ENCODE data around the gene MMP20. TPM values are rescaled to one million over a fixed set of nuclear protein-coding genes. Genes with fewer than 3 reads are reported as not detected.

MMP20 gene
- total RNA-seq, 1 experiment from 2014 or later, result not detected

GRCh38 chr11:102528618-102529017, 96.5 kb downstream of the MMP20 start:
- H3K4me3 ChIP-seq (ENCODE audit: low read depth, low read length, poor library complexity, severe bottlenecking), result no peak overlapping the region
- no TSS peak for BruUV-seq (replicated peaks)
- ChIA-PET CTCF (no interaction called here), POLR2A (ENCODE audit: low non-redundant PET) (no interaction called here)
- DNase-seq (ENCODE audit: low spot score), result no peak
- no peaks in the 10 kb centered on the region for H3K36me3 ChIP-seq (ENCODE audit: insufficient read depth, low read length, poor library complexity, severe bottlenecking)
- intact Hi-C loops (cut with micrococcal nuclease; ENCODE audit: unreplicated experiment), result no loop called here
- H3K27ac ChIP-seq (ENCODE audit: low read depth, low read length, poor library complexity, severe bottlenecking), result no peak overlapping the region
- no peak for TF ChIP-seq CTCF (conservative IDR thresholded peaks at IDR 0.05; ENCODE audit: low read depth, low read length)
- no peak for TF ChIP-seq EZH2 (IDR thresholded peaks at IDR 0.05; ENCODE audit: borderline replicate concordance, low read depth, low read length, poor library complexity, severe bottlenecking)
- H3K27me3 ChIP-seq (replicated peaks; ENCODE audit: insufficient read depth, low read depth, low read length, poor library complexity), result no peaks in the 10 kb centered on the region
- no peaks in the 10 kb centered on the region for H3K9me3 ChIP-seq (ENCODE audit: low read depth, low read length, poor library complexity, severe bottlenecking)
- no peaks in the 10 kb centered on the region for H3K4me1 ChIP-seq (ENCODE audit: insufficient read depth, low read length, poor library complexity, severe bottlenecking)

- ChIA-PET POLR2A (ENCODE audit: low non-redundant PET) (no interaction called here), CTCF (no interaction called here)
- H3K27me3 ChIP-seq (replicated peaks; ENCODE audit: insufficient read depth, low read depth, low read length, poor library complexity), result no peaks in the 10 kb centered on the region
- no peak overlapping the region for H3K4me3 ChIP-seq (ENCODE audit: low read depth, low read length, poor library complexity, severe bottlenecking)
- H3K27ac ChIP-seq (ENCODE audit: low read depth, low read length, poor library complexity, severe bottlenecking), result no peak overlapping the region
- intact Hi-C loops (cut with micrococcal nuclease; ENCODE audit: unreplicated experiment), result no loop called here
- DNase-seq (ENCODE audit: low spot score), result peak; percentile 24
- H3K36me3 ChIP-seq (ENCODE audit: insufficient read depth, low read length, poor library complexity, severe bottlenecking), result no peaks in the 10 kb centered on the region
- no TSS peak for BruUV-seq (replicated peaks)
- no peaks in the 10 kb centered on the region for H3K4me1 ChIP-seq (ENCODE audit: insufficient read depth, low read length, poor library complexity, severe bottlenecking)
- no peaks in the 10 kb centered on the region for H3K9me3 ChIP-seq (ENCODE audit: low read depth, low read length, poor library complexity, severe bottlenecking)
- TF ChIP-seq EZH2 (IDR thresholded peaks at IDR 0.05; ENCODE audit: borderline replicate concordance, low read depth, low read length, poor library complexity, severe bottlenecking), result no peak
- no peak for TF ChIP-seq CTCF (conservative IDR thresholded peaks at IDR 0.05; ENCODE audit: low read depth, low read length)
Observed at GRCh38 chr11:102527684-102528083, 97.4 kb downstream of the MMP20 start.

- DNase-seq (ENCODE audit: low spot score), result no peak
- no peak overlapping the region for H3K4me3 ChIP-seq (ENCODE audit: low read depth, low read length, poor library complexity, severe bottlenecking)
- intact Hi-C loops (cut with micrococcal nuclease; ENCODE audit: unreplicated experiment), result no loop called here
- H3K27ac ChIP-seq (ENCODE audit: low read depth, low read length, poor library complexity, severe bottlenecking), result no peak overlapping the region
- no peak for TF ChIP-seq CTCF (conservative IDR thresholded peaks at IDR 0.05; ENCODE audit: low read depth, low read length)
- no peak for TF ChIP-seq EZH2 (IDR thresholded peaks at IDR 0.05; ENCODE audit: borderline replicate concordance, low read depth, low read length, poor library complexity, severe bottlenecking)
- H3K4me1 ChIP-seq (ENCODE audit: insufficient read depth, low read length, poor library complexity, severe bottlenecking), result no peaks in the 10 kb centered on the region
- BruUV-seq (replicated peaks), result no TSS peak
- CTCF ChIA-PET, result no interaction called here
- no peaks in the 10 kb centered on the region for H3K36me3 ChIP-seq (ENCODE audit: insufficient read depth, low read length, poor library complexity, severe bottlenecking)
- POLR2A ChIA-PET (ENCODE audit: low non-redundant PET), result interaction anchor here (0.5 kb wide), 1 partner anchor 471 kb away, joined by 4 read pairs; no protein-coding TSS in a partner anchor
- H3K9me3 ChIP-seq (ENCODE audit: low read depth, low read length, poor library complexity, severe bottlenecking), result no peaks in the 10 kb centered on the region
- no peaks in the 10 kb centered on the region for H3K27me3 ChIP-seq (replicated peaks; ENCODE audit: insufficient read depth, low read depth, low read length, poor library complexity)
Observed at GRCh38 chr11:102527041-102527440, 98.1 kb downstream of the MMP20 start.

Other genes starting within 250 kb of the MMP20 start
- 210 and 214 TPM in 2 replicates for gene TMEM123, start 172.6 kb downstream of the MMP20 start, total RNA-seq (2021)
- 0.34 TPM in 1 of 2 replicates, not detected in the other for gene MMP7, start 94.6 kb downstream of the MMP20 start, total RNA-seq (2021)
- gene MMP27, start 80.4 kb upstream of the MMP20 start, total RNA-seq (2021), result not detected in 2 replicates
- gene MMP8, start 99.6 kb upstream of the MMP20 start, total RNA-seq (2021), result 0.21 and 0.33 TPM in 2 replicates
- gene MMP10, start 155.3 kb upstream of the MMP20 start, total RNA-seq (2021), result 4.0 TPM in 2 replicates
- gene MMP1, start 172.8 kb upstream of the MMP20 start, total RNA-seq (2021), result 610 and 815 TPM in 2 replicates
- gene MMP3, start 218.3 kb upstream of the MMP20 start, total RNA-seq (2021), result 1.1 and 1.3 TPM in 2 replicates
- 0.19 TPM in 1 of 2 replicates, not detected in the other for gene MMP12, start 249.7 kb upstream of the MMP20 start, total RNA-seq (2021)